Colonic mucosa (tissue), 4 donors: ENCODE data around the gene ZCCHC17. TPM values are rescaled to one million over a fixed set of nuclear protein-coding genes. Genes with fewer than 3 reads are reported as not detected.

Experiments used
- DNase-seq: peaks from one replicate; pipeline ENCODE4 v3.0.0-alpha.2; 2020
- H3K27ac ChIP-seq: fragments of 200-600 bp; one replicate; pipeline ENCODE4 v1.8.0; 2021
- H3K27me3 ChIP-seq: fragments of 200-600 bp; one replicate; pipeline ENCODE4 v1.8.0; 2021
- H3K36me3 ChIP-seq: fragments of 200-600 bp; one replicate; pipeline ENCODE4 v1.8.0; 2021
- H3K4me1 ChIP-seq: fragments of 200-600 bp; one replicate; pipeline ENCODE4 v1.8.0; 2021; ENCODE audit warnings: mild to moderate bottlenecking
- H3K4me3 ChIP-seq: fragments of 200-600 bp; one replicate; pipeline ENCODE4 v1.8.0; 2021
- H3K9ac ChIP-seq, 2 donors: one replicate each; pipeline ENCODE4 v1.7.0; 2013; ENCODE audit warnings: control low read depth in 2 of 2, low read depth in 2 of 2, low read length in 2 of 2
- H3K9me3 ChIP-seq: fragments of 200-600 bp; one replicate; pipeline ENCODE4 v1.8.0; 2021
- intact Hi-C: fragments of 100-400 bp; cut with DNase I; formaldehyde crosslinking; loops from one replicate; pipeline ENCODE4 v1.14.1; 2022
- total RNA-seq, 2 donors: library from RNA; stranded (reverse); fragmentation: NEBNext Ultra II Directional in 1 of 2; extraction: Animal tissue kit (Norgen Biotek cat#: 25700) in 1 of 2; gene quantifications; one replicate each; pipeline ENCODE4 v1.2.1, GENCODE V29; 2021
- TF ChIP-seq, protein P1 (sequence below): fragments of 200-600 bp; IDR thresholded peaks from one replicate; pipeline ENCODE4 v1.8.0; 2022; ENCODE audit warnings: antibody characterized with exemption, mild to moderate bottlenecking
- donor health status: healthy.
- donor health status: DM: no; HTN: no; CAD: no.
- donor health status: DM: no; HTN: no; CAD: no.

The ZCCHC17 gene
- total RNA-seq, 2 donors from 2014 or later, result 19.8 to 23.9 TPM

DNA sequence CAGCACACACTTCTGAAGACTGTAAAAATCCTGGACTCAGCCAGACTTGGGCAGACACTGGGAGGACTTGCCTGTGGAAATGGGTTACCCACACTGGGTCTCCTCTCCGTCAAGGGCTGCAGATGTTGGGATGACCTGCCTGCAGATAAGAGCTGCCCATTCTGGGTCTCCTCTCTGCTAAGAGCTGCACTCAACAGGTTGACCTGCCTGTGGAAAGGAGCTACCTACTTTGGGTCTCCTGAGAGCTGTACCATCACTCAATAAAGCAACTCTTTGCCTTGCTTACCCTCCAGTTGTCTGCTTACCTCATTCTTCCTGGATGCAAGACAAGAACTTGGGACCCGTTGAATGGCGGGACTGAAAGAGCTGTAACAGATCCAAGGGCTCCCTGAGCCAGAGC is 28.2 kb downstream of the ZCCHC17 start:
- intact Hi-C loops, result no loop called here
- DNase-seq, result no peak

GRCh38 chr1:31326461-31326860 is 29.6 kb downstream of the ZCCHC17 start:
- no peak for DNase-seq
- TF ChIP-seq, protein P1, sequence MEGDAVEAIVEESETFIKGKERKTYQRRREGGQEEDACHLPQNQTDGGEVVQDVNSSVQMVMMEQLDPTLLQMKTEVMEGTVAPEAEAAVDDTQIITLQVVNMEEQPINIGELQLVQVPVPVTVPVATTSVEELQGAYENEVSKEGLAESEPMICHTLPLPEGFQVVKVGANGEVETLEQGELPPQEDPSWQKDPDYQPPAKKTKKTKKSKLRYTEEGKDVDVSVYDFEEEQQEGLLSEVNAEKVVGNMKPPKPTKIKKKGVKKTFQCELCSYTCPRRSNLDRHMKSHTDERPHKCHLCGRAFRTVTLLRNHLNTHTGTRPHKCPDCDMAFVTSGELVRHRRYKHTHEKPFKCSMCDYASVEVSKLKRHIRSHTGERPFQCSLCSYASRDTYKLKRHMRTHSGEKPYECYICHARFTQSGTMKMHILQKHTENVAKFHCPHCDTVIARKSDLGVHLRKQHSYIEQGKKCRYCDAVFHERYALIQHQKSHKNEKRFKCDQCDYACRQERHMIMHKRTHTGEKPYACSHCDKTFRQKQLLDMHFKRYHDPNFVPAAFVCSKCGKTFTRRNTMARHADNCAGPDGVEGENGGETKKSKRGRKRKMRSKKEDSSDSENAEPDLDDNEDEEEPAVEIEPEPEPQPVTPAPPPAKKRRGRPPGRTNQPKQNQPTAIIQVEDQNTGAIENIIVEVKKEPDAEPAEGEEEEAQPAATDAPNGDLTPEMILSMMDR, result no peak
- intact Hi-C loops, result no loop called here

More for the DNA sequence above, 28.2 kb downstream of the ZCCHC17 start:
- no peaks in the 10 kb centered on the region for H3K27me3 ChIP-seq
- no peak overlapping the region for H3K9ac ChIP-seq
- H3K9me3 ChIP-seq, result no peaks in the 10 kb centered on the region
- no peak overlapping the region for H3K4me3 ChIP-seq
- H3K4me1 ChIP-seq, result no peaks in the 10 kb centered on the region
- H3K36me3 ChIP-seq, result no peaks in the 10 kb centered on the region
- no peak overlapping the region for H3K27ac ChIP-seq
- TF ChIP-seq, protein P1, result no peak

DNA sequence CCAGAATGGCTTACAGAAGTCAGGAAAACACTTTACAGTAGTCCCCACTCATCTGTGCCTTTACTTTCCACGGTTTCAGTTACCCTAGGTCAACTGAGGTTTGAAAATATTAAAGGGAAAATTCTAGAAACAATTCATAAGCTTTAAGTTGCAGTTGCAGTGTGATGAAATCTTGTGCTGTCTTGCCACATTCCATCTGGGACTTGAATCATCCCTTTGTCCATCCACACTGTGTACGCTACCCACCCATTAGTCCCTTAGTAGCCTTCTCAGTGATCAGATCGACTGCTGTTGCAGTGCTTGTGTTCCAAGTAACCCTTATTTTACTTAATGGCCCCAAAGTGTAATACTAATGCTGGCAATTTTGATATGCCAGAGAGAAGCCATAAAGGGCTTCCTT is 30.5 kb downstream of the ZCCHC17 start:
- Histone ChIP-seq H3K9me3 (no peaks in the 10 kb centered on the region), H3K9ac (no peak overlapping the region), H3K27me3 (no peaks in the 10 kb centered on the region), H3K4me1 (no peaks in the 10 kb centered on the region), H3K27ac (no peak overlapping the region), H3K4me3 (no peak overlapping the region), H3K36me3 (no peaks in the 10 kb centered on the region)
- TF ChIP-seq, protein P1, result no peak
- no peak for DNase-seq
- intact Hi-C loops, result no loop called here

More at GRCh38 chr1:31326461-31326860, 29.6 kb downstream of the ZCCHC17 start:
- no peaks in the 10 kb centered on the region for H3K27me3 ChIP-seq
- no peak overlapping the region for H3K4me3 ChIP-seq
- H3K9me3 ChIP-seq, result no peaks in the 10 kb centered on the region
- no peak overlapping the region for H3K27ac ChIP-seq
- no peak overlapping the region for H3K9ac ChIP-seq
- H3K36me3 ChIP-seq, result no peaks in the 10 kb centered on the region
- H3K4me1 ChIP-seq, result no peaks in the 10 kb centered on the region

- no peaks in the 10 kb centered on the region for H3K27me3 ChIP-seq
- DNase-seq, result no peak
- H3K4me3 ChIP-seq, result no peak overlapping the region
- H3K9me3 ChIP-seq, result no peaks in the 10 kb centered on the region
- intact Hi-C loops, result loop anchor here (2.0 kb wide), 1 partner anchor 150 kb away; no protein-coding TSS in a partner anchor
- H3K4me1 ChIP-seq, result no peaks in the 10 kb centered on the region
- TF ChIP-seq, protein P1, result peak; percentile 39
- H3K36me3 ChIP-seq, result no peaks in the 10 kb centered on the region
- H3K27ac ChIP-seq, result no peak overlapping the region
- no peak overlapping the region for H3K9ac ChIP-seq
These were observed 38.2 kb downstream of the ZCCHC17 start for GRCh38 chr1:31335007-31335406.

DNA sequence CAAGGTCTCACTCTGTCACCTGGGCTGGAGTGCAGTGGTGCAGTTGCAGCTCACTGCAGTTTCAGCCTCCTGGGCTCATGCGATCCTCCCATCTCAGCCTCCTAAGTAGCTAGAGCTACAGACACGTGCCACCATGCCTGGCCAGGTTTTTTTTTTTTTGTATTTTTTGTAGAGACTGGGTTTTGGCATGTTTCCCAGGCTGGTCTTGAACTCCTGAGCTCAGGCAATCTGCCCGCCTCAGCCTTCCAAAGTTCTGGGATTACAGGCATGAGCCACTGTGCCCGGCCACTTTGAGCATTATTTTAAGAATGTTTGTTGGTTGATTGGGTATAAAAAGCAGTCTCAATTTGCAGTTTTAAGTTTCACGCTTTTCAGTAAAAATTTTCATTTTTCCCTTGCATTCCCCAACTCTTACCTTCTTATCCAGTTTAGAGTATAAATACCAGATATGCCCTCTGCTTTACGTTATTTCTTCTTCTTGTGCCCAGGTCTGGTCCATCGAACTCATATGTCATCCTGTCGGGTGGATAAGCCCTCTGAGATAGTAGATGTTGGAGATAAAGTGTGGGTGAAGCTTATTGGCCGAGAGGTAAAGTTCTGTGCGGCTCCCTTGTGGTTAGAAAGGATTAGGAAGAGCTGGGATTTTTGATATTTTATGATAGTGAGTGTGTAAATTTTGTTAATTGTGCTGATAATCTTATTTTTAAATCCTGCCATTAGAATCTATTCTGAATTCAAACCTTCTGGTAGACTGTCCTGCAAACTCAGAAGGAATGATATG is 40.0 kb downstream of the ZCCHC17 start:
- Histone ChIP-seq H3K4me3 (no peak overlapping the region), H3K9ac (no peak overlapping the region), H3K27me3 (no peaks in the 10 kb centered on the region), H3K36me3 (no peaks in the 10 kb centered on the region), H3K9me3 (no peaks in the 10 kb centered on the region), H3K4me1 (no peaks in the 10 kb centered on the region), H3K27ac (no peak overlapping the region)
- intact Hi-C loops, result no loop called here
- TF ChIP-seq, protein P1, result no peak
- DNase-seq, result no peak
